GM12865 (cell line): ENCODE results near the gene WDR36.

Source experiments
- DNase-seq: peaks from one replicate; pipeline ENCODE4 v3.0.0; 2010; ENCODE audit warnings: low read depth
- H3K4me3 ChIP-seq: 2 replicates; pipeline ENCODE4 v1.5.1; 2011; ENCODE audit warnings: mild to moderate bottlenecking, low read depth, low read length, control low read depth
- CTCF ChIP-seq: IDR thresholded peaks from 2 replicates; pipeline ENCODE4 v1.5.1; 2011; ENCODE audit warnings: low read length, control low read depth, low read depth, inconsistent platforms; ENCODE audit not compliant: insufficient read depth; ENCODE audit errors: missing control alignments

The WDR36 gene

GRCh38 chr5:111143910-111144309 is 51.8 kb downstream of the WDR36 start:
- H3K4me3 ChIP-seq, result no peak overlapping the region
- TF ChIP-seq CTCF, result no peak
- peak; percentile 19 for DNase-seq

GRCh38 chr5:111144352-111144930 is 52.3 kb downstream of the WDR36 start:
- no peak for TF ChIP-seq CTCF
- DNase-seq, result peak; percentile 63

GRCh38 chr5:111146053-111146452 is 53.9 kb downstream of the WDR36 start:
- H3K4me3 ChIP-seq, result no peak overlapping the region
- peak; percentile 12 for DNase-seq
- TF ChIP-seq CTCF, result no peak

More at GRCh38 chr5:111144352-111144930, 52.3 kb downstream of the WDR36 start:
- no peak overlapping the region for H3K4me3 ChIP-seq

- no peak overlapping the region for H3K4me3 ChIP-seq
- no peak for DNase-seq
- TF ChIP-seq CTCF, result no peak
Observed at GRCh38 chr5:111147502-111147901, 55.4 kb downstream of the WDR36 start.

GRCh38 chr5:111151998-111152397 is 59.9 kb downstream of the WDR36 start:
- no peak for DNase-seq
- H3K4me3 ChIP-seq, result no peak overlapping the region
- no peak for TF ChIP-seq CTCF

- no peak for DNase-seq
- H3K4me3 ChIP-seq, result no peak overlapping the region
- no peak for TF ChIP-seq CTCF
Observed at GRCh38 chr5:111153483-111153882, 61.3 kb downstream of the WDR36 start.

- DNase-seq, result no peak
- H3K4me3 ChIP-seq, result no peak overlapping the region
- no peak for TF ChIP-seq CTCF
Observed at GRCh38 chr5:111153945-111154344, 61.8 kb downstream of the WDR36 start.
